IPS DF 6.9 (cell line): ENCODE data around the gene KIF17.
"Not testable (repeated sequence)": the region's sequence is repeated elsewhere in the genome, so short reads cannot be mapped to it uniquely, and the experiment has no call there.

ENCODE experiments used
- DNase-seq: peaks from one replicate; pipeline ENCODE4 v3.0.0-alpha.2; 2013; ENCODE audit warnings: low read depth, low spot score
- H3K27ac ChIP-seq: one replicate; pipeline ENCODE4 v1.5.1; 2013; ENCODE audit warnings: low read length, control low read depth
- H3K27me3 ChIP-seq: 2 replicates; pipeline ENCODE4 v1.6.1; 2013; ENCODE audit warnings: mild to moderate bottlenecking, low read length; ENCODE audit not compliant: control insufficient read depth, insufficient read depth
- H3K36me3 ChIP-seq: 2 replicates; pipeline ENCODE4 v1.6.1; 2013; ENCODE audit warnings: low read length; ENCODE audit not compliant: control insufficient read depth, insufficient read depth
- H3K4me1 ChIP-seq: 2 replicates; pipeline ENCODE4 v1.6.1; 2013; ENCODE audit warnings: low read length; ENCODE audit not compliant: control insufficient read depth, insufficient read depth
- H3K4me3 ChIP-seq: 2 replicates; pipeline ENCODE4 v1.5.1; 2013; ENCODE audit warnings: mild to moderate bottlenecking, low read length
- H3K9me3 ChIP-seq: 2 replicates; pipeline ENCODE4 v1.6.1; 2013; ENCODE audit warnings: low read length, inconsistent platforms; ENCODE audit not compliant: control insufficient read depth, insufficient read depth
- WGBS: extraction: QIAGEN DNeasy Blood & Tissue Kit; methylation state at CpG from one replicate; pipeline ENCODE4 v1.1.7; 2013; ENCODE audit warnings: mixed read lengths, missing lambda C conversion rate; ENCODE audit not compliant: insufficient read length, insufficient coverage; 5-methylcytosine and 5-hydroxymethylcytosine counted together

KIF17 gene

DNA sequence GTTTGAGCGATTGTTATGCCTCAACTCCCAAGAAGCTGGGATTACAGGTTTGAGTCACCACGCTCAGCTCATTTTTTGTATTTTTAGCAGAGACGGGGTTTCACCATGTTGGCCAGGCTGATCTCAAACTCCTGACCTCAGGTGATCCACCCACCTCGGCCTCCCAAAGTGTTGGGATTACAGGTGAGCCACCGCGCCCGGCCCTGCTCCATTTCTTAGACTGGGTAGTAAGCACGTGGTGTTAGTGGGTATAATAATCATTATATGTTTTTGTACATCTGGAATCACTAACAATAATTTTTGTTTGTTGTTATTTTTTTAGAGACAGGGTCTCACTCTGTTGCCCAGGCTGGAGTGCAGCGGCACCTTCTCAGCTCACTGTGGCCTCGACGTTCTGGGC is 44.2 kb downstream of the KIF17 start:
- WGBS: no CpG with 5 or more reads among the region's 11 CpGs
- H3K36me3 ChIP-seq, DNase-seq, H3K27ac ChIP-seq, H3K4me1 ChIP-seq, H3K4me3 ChIP-seq, H3K9me3 ChIP-seq, H3K27me3 ChIP-seq: not testable (repeated sequence)

DNA sequence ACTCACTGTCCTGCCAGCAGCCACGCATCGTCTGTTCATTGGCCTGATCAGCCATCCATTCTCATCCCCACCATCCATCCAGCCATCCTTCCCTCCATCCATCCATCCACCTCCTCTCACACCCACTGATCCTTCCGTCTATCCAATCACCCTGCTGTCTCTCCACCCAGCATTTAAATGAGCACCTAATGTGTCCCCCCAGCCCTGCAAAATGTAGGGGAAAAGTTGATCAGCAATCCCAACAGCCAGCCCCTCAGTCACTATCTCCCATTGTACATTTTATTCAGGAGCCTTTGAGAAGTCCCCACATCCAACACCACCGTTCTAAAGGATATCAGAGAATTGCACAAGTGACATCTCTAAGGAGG is 45.6 kb downstream of the KIF17 start:
- Histone ChIP-seq H3K27ac (no peak overlapping the region), H3K9me3 (no peaks in the 10 kb centered on the region), H3K27me3 (no peaks in the 10 kb centered on the region), H3K4me1 (no peaks in the 10 kb centered on the region), H3K36me3 (peaks cover 6% of the 10 kb centered on the region; the same call in 1 of the 2 replicates), H3K4me3 (no peak overlapping the region)
- WGBS: 100% methylated on average over 1 of the region's 4 CpGs
- DNase-seq: no peak

DNA sequence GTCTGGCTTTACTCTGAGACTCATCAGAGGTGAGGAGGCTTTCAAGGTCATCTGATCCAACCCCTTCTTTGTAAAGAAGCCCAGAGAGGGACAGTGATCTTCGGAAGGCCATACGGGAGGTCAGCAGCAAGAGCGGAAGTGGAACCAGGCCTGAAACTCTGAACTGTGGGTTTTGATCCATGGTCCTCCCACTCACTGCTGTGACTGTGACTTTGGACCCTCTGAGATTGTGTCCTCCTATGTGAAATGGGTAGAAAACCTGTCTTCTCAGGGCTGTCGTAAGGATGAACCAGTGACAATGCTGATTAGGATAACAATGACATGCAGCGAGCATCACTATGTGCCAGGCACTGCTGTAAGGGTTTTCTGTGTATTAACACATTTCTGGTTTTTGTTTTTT is 46.9 kb downstream of the KIF17 start:
- no CpG with 5 or more reads among the region's 5 CpGs for WGBS
- DNase-seq: no peak
- no peak overlapping the region for H3K4me3 ChIP-seq
- no peaks in the 10 kb centered on the region for H3K27me3 ChIP-seq
- H3K27ac ChIP-seq: no peak overlapping the region
- H3K4me1 ChIP-seq: no peaks in the 10 kb centered on the region
- peaks cover 6% of the 10 kb centered on the region; the same call in 1 of the 2 replicates for H3K36me3 ChIP-seq
- no peaks in the 10 kb centered on the region for H3K9me3 ChIP-seq

DNA sequence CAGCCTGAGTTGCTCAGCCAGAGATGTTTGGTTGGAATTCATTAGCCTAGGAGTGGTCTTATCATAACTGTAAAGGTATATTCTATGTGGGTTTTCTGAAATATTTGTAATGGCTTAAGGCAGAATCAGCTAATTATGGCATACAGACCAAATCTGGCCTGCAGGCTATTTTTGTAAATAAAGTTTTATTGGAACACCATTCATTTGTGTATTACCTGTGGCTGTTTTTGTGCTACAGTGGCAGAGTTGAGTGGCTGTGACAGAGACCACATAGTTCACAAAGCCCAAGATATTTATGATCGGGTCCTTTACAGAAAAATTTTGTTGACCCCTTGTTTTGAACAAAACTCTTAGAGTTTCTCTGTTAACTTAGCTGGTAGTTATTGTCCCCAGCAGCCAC is 49.2 kb downstream of the KIF17 start:
- Histone ChIP-seq H3K27ac (no peak overlapping the region), H3K4me3 (no peak overlapping the region), H3K4me1 (no peaks in the 10 kb centered on the region), H3K27me3 (no peaks in the 10 kb centered on the region), H3K9me3 (no peaks in the 10 kb centered on the region), H3K36me3 (peaks cover 6% of the 10 kb centered on the region; the same call in 1 of the 2 replicates)
- no peak for DNase-seq
- no CpG with 5 or more reads among the region's 1 CpG for WGBS

DNA sequence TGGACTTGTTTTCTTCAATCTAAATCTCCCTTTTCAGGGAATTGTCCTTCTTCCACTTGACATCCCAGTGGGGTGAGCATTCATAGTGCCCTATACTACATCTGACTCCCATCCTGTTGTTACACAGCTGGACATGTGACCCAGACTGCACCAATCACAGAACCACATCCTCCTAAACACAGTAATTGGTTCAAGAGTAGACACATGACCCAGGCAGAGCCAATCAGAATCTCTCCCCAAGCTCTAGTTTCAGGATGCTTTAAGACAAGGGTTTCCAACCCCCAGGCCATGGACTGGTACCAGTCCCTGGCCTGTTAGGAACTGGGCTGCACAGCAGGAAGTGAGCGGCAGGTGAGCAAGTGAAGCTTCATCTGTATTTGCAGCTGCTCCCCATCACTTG is 51.0 kb downstream of the KIF17 start:
- Histone ChIP-seq H3K4me1 (no peaks in the 10 kb centered on the region), H3K27ac (no peak overlapping the region), H3K4me3 (no peak overlapping the region), H3K9me3 (no peaks in the 10 kb centered on the region), H3K36me3 (peaks cover 3% of the 10 kb centered on the region; the same call in 1 of the 2 replicates), H3K27me3 (no peaks in the 10 kb centered on the region)
- no CpG with 5 or more reads among the region's 1 CpG for WGBS
- DNase-seq: no peak

DNA sequence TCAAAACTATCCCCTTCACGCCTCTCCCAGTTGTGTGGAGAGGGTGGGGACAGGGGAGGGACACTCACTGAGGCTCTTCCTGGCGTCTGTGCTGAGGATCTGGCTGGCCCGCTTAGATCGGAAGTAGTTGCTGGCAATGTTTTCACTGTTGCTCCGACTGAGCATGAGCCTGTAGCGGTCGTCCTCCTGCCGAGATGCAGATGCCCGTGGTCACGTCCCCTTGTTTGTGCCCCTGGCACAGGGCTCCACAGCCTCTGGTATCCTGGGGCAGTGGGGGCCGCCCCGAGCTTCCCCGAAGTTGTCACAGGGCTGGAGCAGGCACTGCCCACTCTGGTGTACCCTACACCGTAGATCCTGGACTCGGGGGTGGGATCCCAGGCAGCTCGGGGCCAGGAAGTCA is 51.7 kb downstream of the KIF17 start:
- Histone ChIP-seq H3K27ac (no peak overlapping the region), H3K4me3 (no peak overlapping the region), H3K4me1 (no peaks in the 10 kb centered on the region), H3K27me3 (no peaks in the 10 kb centered on the region), H3K9me3 (no peaks in the 10 kb centered on the region), H3K36me3 (no peaks in the 10 kb centered on the region)
- DNase-seq: no peak
- no CpG with 5 or more reads among the region's 16 CpGs for WGBS

DNA sequence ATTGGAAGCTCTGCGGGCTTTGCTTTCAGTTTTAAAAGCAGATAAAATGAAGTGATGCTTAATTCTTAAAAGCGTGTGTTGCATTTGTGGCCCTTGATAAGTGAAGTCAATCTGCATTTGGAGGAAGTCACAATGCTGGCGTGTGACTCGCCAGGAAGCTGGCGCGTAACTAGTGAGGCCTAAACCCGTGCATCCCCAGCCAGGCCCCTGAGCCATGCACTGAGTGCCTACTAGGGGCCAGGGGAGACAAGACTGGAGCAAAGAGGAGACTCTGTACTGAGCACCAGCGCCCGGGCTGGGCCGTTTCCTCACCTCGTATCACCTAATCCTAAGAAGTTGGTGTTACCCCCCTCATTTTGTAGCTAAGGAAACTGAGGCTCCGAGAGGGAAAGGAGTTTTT is 52.1 kb downstream of the KIF17 start:
- H3K27ac ChIP-seq: no peak overlapping the region
- H3K4me1 ChIP-seq: no peaks in the 10 kb centered on the region
- H3K9me3 ChIP-seq: no peaks in the 10 kb centered on the region
- H3K36me3 ChIP-seq: no peaks in the 10 kb centered on the region
- no peak for DNase-seq
- H3K27me3 ChIP-seq: no peaks in the 10 kb centered on the region
- H3K4me3 ChIP-seq: no peak overlapping the region
- no CpG with 5 or more reads among the region's 12 CpGs for WGBS

DNA sequence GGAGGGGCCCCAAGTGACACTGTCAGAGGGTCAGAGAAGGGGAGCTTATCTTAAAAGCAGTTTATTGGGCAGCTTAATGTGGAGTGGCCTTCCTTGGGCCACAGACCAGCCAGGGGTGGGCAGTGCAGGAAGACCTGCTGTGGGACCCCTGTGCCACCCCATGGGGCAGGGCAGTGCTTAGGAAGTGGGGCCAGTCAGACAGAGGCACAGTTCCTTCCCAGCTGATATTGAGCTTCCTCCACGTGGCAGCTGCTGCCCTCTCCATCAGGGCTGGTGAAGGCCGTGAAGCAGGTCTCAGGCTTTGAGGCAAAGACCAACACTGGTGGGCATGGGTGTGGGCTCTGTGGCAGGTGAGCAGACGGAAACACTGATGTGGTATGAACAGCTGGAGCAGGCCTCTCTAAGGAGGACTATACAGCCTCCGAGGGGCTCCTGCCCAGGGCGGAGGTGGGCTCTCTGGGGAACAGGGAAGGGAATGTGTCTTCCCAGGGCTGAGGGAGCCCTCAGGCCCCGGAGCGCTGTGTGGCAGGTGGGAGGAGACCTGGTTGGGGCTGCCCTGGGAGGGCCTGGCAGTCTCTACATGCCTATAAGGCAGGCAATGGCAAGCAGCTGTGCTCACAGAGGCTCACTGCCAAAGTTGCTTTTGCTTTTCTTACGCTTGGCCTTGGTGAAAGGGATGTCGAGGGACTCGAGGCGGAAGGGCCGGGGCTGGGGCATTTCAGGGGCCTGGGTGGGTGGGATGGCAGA is 53.7 kb downstream of the KIF17 start:
- no peaks in the 10 kb centered on the region for H3K27me3 ChIP-seq
- no peak for DNase-seq
- no CpG with 5 or more reads among the region's 12 CpGs for WGBS
- H3K27ac ChIP-seq: no peak overlapping the region
- H3K4me1 ChIP-seq: no peaks in the 10 kb centered on the region
- no peaks in the 10 kb centered on the region for H3K9me3 ChIP-seq
- no peak overlapping the region for H3K4me3 ChIP-seq
- no peaks in the 10 kb centered on the region for H3K36me3 ChIP-seq

DNA sequence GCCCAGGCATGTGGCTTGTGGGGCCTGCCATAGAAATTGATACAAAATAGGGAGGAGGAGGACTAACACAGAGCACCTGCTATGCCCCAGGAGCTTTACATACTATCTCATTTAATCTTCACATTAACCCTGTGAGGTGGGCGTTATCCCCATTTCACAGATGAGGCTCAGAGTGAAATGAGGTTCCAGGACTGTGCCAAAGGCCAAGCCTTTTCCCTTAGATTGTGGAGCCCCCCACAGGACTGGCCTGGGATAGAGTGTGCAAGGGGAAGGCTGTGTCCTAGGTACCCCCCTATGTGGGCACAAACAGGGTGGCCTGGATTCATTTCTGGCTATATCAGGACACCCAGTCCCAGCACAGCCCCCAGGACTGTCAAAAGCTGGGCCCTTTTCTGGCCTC is 54.4 kb downstream of the KIF17 start:
- Histone ChIP-seq H3K27ac (no peak overlapping the region), H3K27me3 (no peaks in the 10 kb centered on the region), H3K4me3 (no peak overlapping the region), H3K9me3 (no peaks in the 10 kb centered on the region), H3K4me1 (no peaks in the 10 kb centered on the region), H3K36me3 (no peaks in the 10 kb centered on the region)
- DNase-seq: no peak
- WGBS: no CpG with 5 or more reads among the region's 1 CpG

DNA sequence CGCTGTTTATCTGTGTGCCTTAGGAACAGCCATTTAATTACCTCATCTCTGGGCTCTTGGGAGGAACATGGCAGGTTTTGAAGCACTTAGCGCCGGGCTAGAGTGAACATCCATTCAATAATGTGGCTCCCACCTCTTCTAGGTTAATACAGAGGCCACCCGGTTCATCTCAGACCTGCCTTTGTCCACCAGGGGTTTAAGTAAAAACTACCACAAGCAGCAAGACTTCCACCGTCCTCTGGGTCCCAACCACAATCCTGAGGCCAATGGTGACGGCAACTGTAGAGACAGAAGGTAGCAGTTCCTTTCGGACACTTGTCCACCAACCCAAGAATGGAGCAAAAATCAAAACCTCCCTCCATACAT is 55.7 kb downstream of the KIF17 start:
- H3K27me3 ChIP-seq: no peaks in the 10 kb centered on the region
- WGBS: no CpG with 5 or more reads among the region's 7 CpGs
- H3K27ac ChIP-seq: no peak overlapping the region
- no peaks in the 10 kb centered on the region for H3K4me1 ChIP-seq
- H3K4me3 ChIP-seq: peak overlapping the region; percentile 76; the same call in 1 of the 2 replicates
- DNase-seq: no peak
- H3K9me3 ChIP-seq: no peaks in the 10 kb centered on the region
- H3K36me3 ChIP-seq: no peaks in the 10 kb centered on the region
